Gastrocnemius medialis (tissue), 4 donors: Measurements from ENCODE around the gene EYA4. TPM values are rescaled to one million over a fixed set of nuclear protein-coding genes. Genes with fewer than 3 reads are reported as not detected.

Experiments
- ATAC-seq, 2 donors: fragments of 150-250 bp; one replicate each; pipeline ENCODE4 v1.9.1; 2016
- DNase-seq, 2 donors: peaks; one replicate each; pipeline ENCODE4 v3.0.0-alpha.2; 2019
- H3K27ac ChIP-seq, 4 donors: fragments of 200-600 bp; sonication (generic); 1 replicate in 1 of 4; 2 replicates in 3 of 4; pipeline ENCODE4 v1.5.1; 2016 to 2018; ENCODE audit warnings: mild to moderate bottlenecking in 2 of 4, moderate library complexity in 1 of 4
- H3K27me3 ChIP-seq, 3 donors: fragments of 200-600 bp; sonication (generic) in 2 of 3; 1 replicate in 1 of 3; 2 replicates in 2 of 3; pipeline versions ENCODE4 v1.5.1 to v1.6.0; 2016 to 2019; ENCODE audit warnings: mild to moderate bottlenecking in 1 of 3, moderate library complexity in 1 of 3
- H3K36me3 ChIP-seq, 2 donors: fragments of 200-600 bp; sonication (generic) in 1 of 2; one replicate each; pipeline ENCODE4 v1.5.1; 2017 to 2018
- H3K4me1 ChIP-seq, 2 donors: fragments of 200-600 bp; sonication (generic) in 1 of 2; one replicate each; pipeline ENCODE4 v1.5.1; 2016 to 2017; ENCODE audit warnings: mild to moderate bottlenecking in 2 of 2
- H3K4me3 ChIP-seq, 4 donors: fragments of 200-600 bp; sonication (generic) in 3 of 4; 1 replicate in 1 of 4; 2 replicates in 3 of 4; pipeline ENCODE4 v1.5.1; 2016 to 2019; ENCODE audit warnings: mild to moderate bottlenecking in 2 of 4
- H3K9me3 ChIP-seq, 3 donors: fragments of 200-600 bp; sonication (generic) in 2 of 3; 1 replicate in 1 of 3; 2 replicates in 2 of 3; pipeline ENCODE4 v1.5.1; 2016 to 2019
- CTCF ChIP-seq, 5 experiments: fragments of 450-650 bp in 3 of 5; fragments of 200-600 bp in 2 of 5; sonication (generic) in 2 of 5; IDR thresholded peaks in 4 of 5; conservative IDR thresholded peaks in 1 of 5; 1 replicate in 4 of 5; 2 replicates in 1 of 5; pipeline ENCODE4 v1.5.1; 2016 to 2019; ENCODE audit warnings: antibody characterized with exemption in 5 of 5, mild to moderate bottlenecking in 3 of 5, moderate library complexity in 3 of 5
- POLR2A ChIP-seq, 2 donors: fragments of 450-650 bp; IDR thresholded peaks; one replicate each; pipeline ENCODE4 v1.6.1; 2017; ENCODE audit warnings: antibody characterized with exemption in 2 of 2, mild to moderate bottlenecking in 2 of 2, moderate library complexity in 2 of 2
- in situ Hi-C, 4 donors: fragments of 200-750 bp; cut with MboI; loops; one replicate each; pipeline versions ENCODE4 v1.15.0 to v1.8.0; 2017; ENCODE audit warnings: low sequenced_read_pairs in 4 of 4
- intact Hi-C: fragments of 100-400 bp; cut with DNase I; formaldehyde crosslinking; loops from one replicate; pipeline ENCODE4 v1.15.1; 2023; ENCODE audit warnings: low total_unique reads
- total RNA-seq, 4 donors: library from RNA; depleted of rRNA; stranded (reverse); fragments of >200 nt; gene quantifications; one replicate each; pipeline versions ENCODE4 v1.1.0 to v1.2.3, GENCODE V29; 2016

EYA4 gene
- total RNA-seq, 4 donors from 2014 or later = 33.7 to 110 (median 62.1) TPM

GRCh38 chr6:133376743-133377142 is 135.6 kb downstream of the EYA4 start:
- Histone ChIP-seq H3K36me3 (no peaks in the 10 kb centered on the region), H3K27ac (peak overlapping the region; percentile 18 to 47 (median 34)), H3K4me1 (peaks cover 39 to 58% of the 10 kb centered on the region in 2 donors), H3K27me3 (no peaks in the 10 kb centered on the region), H3K4me3 (no peak overlapping the region), H3K9me3 (no peaks in the 10 kb centered on the region)
- TF ChIP-seq CTCF (IDR thresholded peaks at IDR 0.05 in 4 of 5, conservative IDR thresholded peaks at IDR 0.05 in 1 of 5) = no peak
- TF ChIP-seq POLR2A (IDR thresholded peaks at IDR 0.05) = no peak
- in situ Hi-C loops (no loop called here), intact Hi-C loops (loop anchor here (10.0 kb wide), 1 partner anchor 412 kb away; no protein-coding TSS in a partner anchor)
- DNase-seq (no peak), ATAC-seq (peak; percentile 37 to 61)

GRCh38 chr6:133377219-133377618 is 136.1 kb downstream of the EYA4 start:
- peaks cover 39 to 54% of the 10 kb centered on the region in 2 donors for H3K4me1 ChIP-seq
- H3K36me3 ChIP-seq = no peaks in the 10 kb centered on the region
- H3K9me3 ChIP-seq = no peaks in the 10 kb centered on the region
- ATAC-seq = peak; percentile 61 to 82
- in situ Hi-C loops = no loop called here
- H3K4me3 ChIP-seq = no peak overlapping the region
- DNase-seq = peak in 1 of 2 donors; percentile 42
- H3K27me3 ChIP-seq = no peaks in the 10 kb centered on the region
- intact Hi-C loops = loop anchor here (10.0 kb wide), 1 partner anchor 412 kb away; no protein-coding TSS in a partner anchor
- H3K27ac ChIP-seq = peak overlapping the region; percentile 18 to 47 (median 34)
- no peak for TF ChIP-seq CTCF (IDR thresholded peaks at IDR 0.05 in 4 of 5, conservative IDR thresholded peaks at IDR 0.05 in 1 of 5)
- no peak for TF ChIP-seq POLR2A (IDR thresholded peaks at IDR 0.05)

- TF ChIP-seq POLR2A (IDR thresholded peaks at IDR 0.05) = no peak
- TF ChIP-seq CTCF (IDR thresholded peaks at IDR 0.05 in 4 of 5, conservative IDR thresholded peaks at IDR 0.05 in 1 of 5) = no peak
- Histone ChIP-seq H3K4me3 (no peak overlapping the region), H3K36me3 (no peaks in the 10 kb centered on the region), H3K4me1 (peaks cover 32 to 39% of the 10 kb centered on the region in 2 donors), H3K27me3 (no peaks in the 10 kb centered on the region), H3K9me3 (no peaks in the 10 kb centered on the region), H3K27ac (no peak overlapping the region)
- ATAC-seq (no peak), DNase-seq (no peak)
- intact Hi-C loops = no loop called here
- in situ Hi-C loops = no loop called here
Measured at GRCh38 chr6:133380047-133380446, 138.9 kb downstream of the EYA4 start.

- ATAC-seq (no peak), DNase-seq (no peak)
- Histone ChIP-seq H3K9me3 (no peaks in the 10 kb centered on the region), H3K4me1 (peaks cover 30 to 42% of the 10 kb centered on the region in 2 donors), H3K27me3 (no peaks in the 10 kb centered on the region), H3K4me3 (no peak overlapping the region), H3K27ac (no peak overlapping the region), H3K36me3 (no peaks in the 10 kb centered on the region)
- intact Hi-C loops = no loop called here
- in situ Hi-C loops = no loop called here
- TF ChIP-seq CTCF (IDR thresholded peaks at IDR 0.05 in 4 of 5, conservative IDR thresholded peaks at IDR 0.05 in 1 of 5) = no peak
- TF ChIP-seq POLR2A (IDR thresholded peaks at IDR 0.05) = no peak
Measured at GRCh38 chr6:133380723-133381122, 139.6 kb downstream of the EYA4 start.

GRCh38 chr6:133388731-133389130 is 147.6 kb downstream of the EYA4 start:
- H3K27me3 ChIP-seq = no peaks in the 10 kb centered on the region
- no peak for ATAC-seq
- intact Hi-C loops (no loop called here), in situ Hi-C loops (no loop called here)
- TF ChIP-seq CTCF (IDR thresholded peaks at IDR 0.05 in 4 of 5, conservative IDR thresholded peaks at IDR 0.05 in 1 of 5) (no peak), POLR2A (IDR thresholded peaks at IDR 0.05) (no peak)
- DNase-seq = no peak
- peak overlapping the region in 1 of 4 donors; percentile 20 for H3K27ac ChIP-seq
- H3K9me3 ChIP-seq = no peaks in the 10 kb centered on the region
- no peak overlapping the region for H3K4me3 ChIP-seq
- H3K36me3 ChIP-seq = no peaks in the 10 kb centered on the region
- peaks cover 42% of the 10 kb centered on the region in 2 donors for H3K4me1 ChIP-seq
